Measurements from ENCODE around the gene IRF2BPL.
"Not testable (repeated sequence)": the region's sequence is repeated elsewhere in the genome, so short reads cannot be mapped to it uniquely, and the experiment has no call there.

Gene IRF2BPL

DNA sequence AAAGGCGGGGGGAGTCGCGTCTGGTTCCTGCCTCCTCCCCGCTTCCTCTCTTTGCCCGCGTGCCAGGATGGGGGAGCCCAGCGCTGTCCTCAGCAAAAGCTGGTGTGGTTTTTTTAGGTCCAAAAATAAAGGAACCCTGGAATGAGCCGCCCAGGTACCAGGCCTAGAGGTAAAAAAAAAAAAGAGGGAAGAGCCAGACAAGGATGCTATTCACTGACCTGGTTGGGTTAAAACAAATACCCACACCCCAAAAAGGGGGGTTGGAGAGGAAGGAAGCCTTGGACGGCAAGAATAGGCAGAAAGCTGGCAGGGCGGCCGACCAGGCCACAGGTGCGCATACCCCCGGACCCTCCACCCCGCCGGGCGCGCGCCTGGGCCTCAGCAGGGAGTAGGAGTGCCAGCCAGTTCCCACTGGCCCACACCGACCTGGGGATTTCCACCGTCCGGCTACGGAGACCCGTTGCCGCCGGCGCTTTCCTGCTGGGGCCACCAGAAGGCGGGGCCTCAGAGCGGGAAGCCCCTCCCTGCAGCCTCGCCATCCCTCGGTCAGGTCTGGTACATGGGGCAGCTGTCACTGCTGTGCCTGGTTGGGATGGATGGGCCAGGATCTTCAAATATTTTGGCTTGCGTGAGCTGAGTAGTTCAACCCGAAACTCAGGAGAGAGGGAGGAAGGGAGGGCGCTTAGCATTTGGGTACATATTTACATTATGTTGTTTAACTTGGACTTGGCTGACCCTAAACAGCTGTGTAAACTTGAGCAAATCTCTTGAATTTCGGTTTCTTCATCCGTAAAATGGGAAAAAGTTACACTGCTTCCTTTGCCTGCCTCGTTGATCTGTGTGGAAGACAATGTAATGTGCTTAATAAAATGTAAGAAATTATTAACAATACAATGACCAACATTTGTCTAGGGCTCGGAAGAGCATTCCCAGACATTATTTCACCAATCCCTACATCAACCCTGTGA is 5.4 kb upstream of the IRF2BPL start:
- DNase-seq: peak; percentile 74

DNA sequence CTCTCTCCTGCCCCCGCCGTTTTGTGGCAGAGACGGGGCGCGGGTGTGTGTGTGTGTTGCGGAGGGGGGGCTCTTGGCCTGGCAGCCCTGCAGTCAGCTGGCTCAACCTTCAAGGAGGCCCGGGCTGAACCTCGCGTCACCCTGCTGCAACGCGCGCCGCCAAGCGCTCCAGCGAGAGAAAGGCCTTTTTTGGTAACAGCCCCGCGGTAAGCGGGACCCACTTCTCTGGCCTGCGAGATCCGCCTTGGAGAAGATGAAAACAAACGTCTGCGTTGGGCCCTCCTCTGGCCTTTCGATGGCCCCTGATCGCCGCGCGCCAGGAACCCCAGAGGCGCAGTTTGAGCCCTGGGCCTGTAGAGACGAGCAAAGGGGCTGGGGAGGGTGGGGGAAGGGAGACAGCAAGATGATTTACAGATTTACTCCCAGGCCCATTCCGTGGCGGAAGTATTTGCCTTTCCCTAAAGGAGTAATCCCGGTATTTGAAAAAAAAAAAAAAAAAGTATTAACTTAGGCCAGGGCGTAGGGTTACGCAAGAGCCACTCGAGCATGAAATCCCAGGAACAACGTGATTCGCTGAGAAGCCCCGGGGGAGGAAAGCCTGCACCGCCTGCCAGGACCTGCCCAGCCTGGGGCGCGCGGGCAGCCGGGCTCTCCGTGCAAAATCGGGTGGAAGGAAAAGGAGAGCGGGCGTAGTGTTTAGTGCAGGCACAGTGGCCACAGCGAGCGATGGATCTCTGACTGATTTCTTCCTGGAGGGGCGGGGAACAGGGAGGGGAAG is 4.5 kb upstream of the IRF2BPL start:
- DNase-seq: peak; percentile 75

DNA sequence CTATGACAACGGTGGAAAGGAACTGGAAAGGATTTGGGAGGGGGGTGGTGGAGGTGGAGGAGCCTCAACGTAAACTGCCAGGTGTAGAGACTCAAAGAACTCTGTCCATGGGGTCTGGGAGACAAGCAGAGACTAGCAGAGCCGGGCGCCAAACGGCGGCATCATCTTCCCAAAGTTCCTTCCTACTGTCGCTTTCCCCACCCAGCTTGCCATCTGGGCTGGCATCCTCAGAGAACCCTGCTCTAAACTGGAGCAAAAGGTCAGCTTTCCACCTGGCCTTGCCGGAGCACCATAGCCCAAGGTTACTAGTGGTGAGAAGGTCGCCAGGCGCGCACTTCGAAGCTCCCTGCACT is 4.0 kb upstream of the IRF2BPL start:
- no peak for DNase-seq

DNA sequence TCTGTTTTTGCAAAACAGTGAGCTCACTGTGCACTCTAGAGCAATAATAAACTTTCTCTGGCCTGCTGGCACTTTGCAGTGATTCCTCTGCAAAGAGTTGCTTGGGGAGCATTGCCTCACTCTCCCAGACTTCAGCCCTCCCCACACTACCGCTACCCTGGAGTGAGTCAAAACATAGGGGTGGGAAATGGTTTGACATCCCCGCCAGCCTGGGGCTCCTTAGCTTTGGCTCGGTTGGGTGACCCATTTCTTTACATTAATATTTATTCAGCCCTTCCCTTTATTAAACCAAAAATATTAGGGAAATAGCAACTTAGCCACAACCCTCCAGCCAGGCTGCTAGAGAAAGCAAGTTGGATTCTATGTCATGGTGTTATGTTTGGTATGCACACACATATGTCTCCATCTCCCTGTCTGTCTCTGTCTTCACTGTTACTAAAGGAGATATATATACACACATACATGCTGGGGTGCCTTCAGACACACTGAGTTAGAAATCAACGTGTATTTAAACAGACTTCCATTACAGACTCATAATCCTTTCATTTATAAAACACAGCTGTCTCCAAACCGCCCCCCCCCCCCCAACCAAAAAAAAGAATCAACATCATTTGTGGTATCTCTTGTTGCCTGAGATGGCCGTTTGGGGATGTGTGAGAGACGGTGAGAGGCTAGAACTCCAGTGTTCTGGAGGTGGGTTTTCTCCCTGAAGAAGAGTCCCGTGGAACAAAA is 3.4 kb upstream of the IRF2BPL start:
- no peak for DNase-seq

DNA sequence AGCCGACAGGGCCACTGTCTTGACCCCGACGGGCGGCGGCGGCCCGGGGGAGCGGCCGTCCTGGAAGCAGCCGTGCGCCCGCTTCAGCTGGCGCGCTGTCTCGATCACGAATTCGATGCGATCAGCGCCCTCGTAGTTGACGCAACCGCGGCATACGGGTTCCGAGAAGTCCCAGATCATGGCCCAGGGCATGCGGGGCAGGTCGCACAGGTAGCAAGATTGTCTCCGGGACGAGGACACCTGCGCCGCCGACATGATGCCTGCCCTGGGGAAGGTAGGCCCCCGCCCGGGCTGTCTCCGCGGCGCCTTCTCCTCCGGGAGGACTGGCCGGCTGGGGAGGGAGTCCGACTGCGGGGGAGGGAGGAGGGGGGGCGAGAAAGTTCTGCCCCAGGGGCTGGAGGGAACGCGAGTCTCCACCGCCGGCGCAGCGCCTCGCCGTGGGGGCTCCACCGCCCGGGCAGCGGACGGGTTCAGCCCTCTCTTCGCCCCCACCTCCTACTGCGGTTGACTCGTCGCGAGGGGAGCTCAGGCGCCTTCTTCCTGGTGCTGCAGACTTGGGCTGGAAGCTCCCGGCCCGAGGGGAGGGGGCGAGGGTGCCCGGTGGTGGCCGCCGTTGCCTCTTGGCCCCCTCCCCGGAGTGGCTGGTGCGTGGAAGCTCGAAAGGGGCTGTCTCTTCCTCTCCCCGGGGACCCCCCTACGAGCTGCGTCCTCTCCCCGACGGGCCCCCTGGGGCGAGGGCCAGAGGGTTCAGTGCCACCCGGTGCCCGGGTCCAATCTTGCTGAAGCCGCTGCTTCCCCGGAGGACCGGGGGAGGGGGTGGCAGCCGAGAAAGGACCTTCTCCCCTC is 747 bp downstream of the IRF2BPL start:
- peak; percentile 72 for DNase-seq

DNA sequence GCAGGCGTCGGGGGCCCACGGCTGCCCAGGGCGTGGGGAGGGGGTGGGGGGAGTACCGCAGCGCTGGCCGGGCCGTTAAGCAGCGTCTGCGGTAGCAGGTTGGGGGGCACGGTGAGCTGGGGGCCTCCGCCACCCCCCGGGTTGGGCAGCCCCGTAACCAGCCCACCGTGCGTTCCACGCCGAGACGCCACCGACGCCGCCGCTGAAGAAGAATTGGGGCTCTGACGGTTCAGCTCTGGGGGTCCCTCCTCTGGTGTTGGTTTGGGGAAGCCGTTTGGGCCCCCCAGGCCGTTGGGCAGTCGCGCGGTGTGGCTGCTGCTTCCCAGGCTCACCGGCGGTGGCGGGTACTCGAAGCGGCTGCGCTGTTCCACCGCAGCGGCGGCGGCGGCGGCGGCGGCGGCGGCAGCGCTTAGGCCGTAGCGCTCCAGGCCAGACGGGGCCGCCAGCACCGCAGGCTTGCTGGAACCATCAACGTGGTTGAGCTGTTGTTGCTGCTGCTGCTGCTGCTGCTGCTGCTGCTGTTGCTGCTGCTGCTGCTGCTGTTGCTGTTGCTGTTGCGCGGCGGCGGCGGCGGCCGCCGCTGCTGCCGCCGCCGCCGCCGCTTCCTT is 1.5 kb downstream of the IRF2BPL start:
- DNase-seq: peak; percentile 59

DNA sequence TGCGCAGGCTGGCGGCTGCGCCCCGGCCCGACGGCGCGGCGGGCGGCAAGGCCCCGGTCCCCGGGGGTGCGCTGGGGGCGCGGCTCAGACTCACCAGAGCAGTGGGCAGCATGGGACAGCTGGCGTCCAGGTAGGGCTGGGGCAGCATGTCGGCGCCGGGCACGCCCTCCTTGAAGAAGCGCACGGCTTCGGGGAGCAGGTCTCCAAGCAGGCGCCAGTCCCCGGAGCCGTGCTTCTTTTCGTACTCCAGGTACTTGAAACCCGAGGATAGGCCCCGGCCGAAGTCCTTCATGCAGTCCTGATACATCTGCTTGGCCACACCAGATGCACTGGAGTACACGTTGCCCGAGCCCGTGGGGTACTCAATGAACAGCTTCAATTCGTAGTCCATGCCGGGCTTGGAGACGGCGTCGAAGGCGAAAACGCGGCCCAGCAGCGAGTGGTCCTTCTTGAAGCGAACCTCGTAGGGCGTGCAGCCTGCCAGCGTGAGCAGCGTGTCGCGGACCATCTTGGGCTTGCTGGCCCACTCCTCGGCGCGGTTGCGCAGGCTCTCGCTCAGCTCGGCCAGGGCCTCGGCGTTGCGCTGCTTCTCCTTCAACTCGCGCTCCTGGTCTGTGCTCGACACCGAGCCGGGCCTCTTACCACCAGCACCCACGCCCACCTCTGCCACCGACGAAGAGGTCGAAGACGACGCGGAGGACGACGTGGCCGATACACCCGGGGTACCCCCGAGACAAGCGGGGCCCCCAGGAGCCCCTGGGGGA is 2.2 kb downstream of the IRF2BPL start:
- DNase-seq: no peak

DNA sequence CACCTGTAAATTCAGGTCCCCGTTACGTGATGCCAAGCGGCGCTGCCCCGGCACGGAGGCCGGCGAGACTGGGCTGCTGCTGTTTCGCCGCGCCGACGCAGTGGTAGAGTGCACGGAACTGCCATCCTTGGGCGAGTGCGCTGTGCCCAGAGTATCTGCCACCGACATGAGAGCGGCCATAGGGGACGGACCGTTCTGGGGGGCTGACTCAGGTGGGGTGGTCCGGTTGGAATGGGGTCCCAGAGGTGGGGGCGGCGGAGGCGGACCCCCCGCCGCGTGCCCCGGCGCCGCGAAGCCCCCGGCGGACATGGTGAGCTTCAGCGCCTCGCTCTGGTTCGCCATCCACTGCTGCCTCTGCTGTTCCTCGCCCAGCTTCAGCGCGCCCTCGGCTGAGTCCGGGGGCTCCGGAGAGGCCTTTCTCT is 2.8 kb downstream of the IRF2BPL start:
- no peak for DNase-seq

DNA sequence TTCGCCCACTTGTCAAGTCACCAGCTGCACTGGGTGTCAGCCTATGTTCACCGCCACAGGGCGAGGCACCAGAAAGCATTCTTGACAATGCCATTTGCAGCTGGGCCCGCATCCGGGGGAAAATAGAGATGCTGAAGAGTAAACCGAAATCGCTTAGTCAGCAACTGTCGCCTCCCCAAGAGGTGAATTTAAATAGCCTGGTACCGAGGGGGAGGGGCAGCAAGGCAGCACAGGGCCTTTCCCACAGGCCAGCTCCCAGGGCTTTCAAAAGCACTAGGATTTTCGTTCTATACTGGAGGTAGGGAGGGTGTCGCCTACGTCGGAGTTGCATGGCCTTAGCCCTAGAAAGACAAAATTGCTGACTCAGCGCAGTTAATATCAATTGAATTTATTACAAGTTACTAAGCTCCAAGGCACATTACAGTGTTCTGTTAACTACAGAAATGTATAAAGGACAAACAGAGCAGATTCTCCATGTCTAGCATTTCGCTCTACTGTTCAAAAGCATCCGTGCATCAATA is 4.3 kb downstream of the IRF2BPL start:
- peak; percentile 61 for DNase-seq

DNA sequence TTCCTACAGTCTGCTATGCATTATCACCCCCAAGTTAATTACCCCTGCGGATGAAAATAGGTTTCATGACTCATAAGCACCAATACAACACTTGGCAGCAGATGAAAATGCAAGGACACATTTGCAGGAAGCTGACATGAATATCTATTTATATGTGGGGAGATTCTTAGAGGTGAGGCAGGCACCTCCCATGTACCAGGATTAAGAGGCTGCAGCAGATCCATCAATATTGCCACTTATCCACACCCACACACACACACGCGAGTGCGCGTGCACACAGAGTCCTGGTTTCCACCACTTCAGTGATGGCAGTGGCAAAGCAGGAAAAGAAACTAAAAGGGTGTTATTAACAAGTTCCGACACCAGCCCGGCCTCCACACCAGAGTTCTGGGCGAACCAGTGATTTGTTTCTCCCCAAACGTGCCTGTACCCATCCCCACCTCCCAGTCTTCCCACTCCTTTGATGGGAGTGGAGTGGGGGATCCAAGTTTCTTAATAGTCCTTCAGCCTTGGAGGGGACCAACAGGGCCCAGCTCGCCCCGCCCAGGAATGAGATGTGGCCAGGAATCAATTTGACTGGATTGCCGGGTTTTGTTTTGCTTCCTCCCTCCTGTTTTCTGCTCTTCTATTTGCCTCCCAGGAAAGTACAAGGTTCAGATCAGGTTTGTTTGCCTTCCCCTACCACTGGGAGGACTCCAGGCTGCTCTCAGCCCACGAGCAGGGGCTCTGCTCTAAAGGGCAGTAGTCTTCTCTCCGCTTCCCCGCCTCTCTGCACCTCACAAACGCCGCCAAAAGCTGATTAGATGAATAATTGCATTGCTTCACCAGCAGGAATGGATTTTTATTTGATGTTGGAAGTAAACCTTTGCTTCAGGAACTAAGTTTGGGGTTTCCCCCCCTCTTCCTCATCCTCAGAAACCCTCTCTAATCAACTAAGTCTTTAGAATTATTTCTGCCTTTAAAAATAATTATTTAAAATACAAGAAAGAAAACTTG is 5.2 kb downstream of the IRF2BPL start:
- DNase-seq: peak; percentile 38

DNA sequence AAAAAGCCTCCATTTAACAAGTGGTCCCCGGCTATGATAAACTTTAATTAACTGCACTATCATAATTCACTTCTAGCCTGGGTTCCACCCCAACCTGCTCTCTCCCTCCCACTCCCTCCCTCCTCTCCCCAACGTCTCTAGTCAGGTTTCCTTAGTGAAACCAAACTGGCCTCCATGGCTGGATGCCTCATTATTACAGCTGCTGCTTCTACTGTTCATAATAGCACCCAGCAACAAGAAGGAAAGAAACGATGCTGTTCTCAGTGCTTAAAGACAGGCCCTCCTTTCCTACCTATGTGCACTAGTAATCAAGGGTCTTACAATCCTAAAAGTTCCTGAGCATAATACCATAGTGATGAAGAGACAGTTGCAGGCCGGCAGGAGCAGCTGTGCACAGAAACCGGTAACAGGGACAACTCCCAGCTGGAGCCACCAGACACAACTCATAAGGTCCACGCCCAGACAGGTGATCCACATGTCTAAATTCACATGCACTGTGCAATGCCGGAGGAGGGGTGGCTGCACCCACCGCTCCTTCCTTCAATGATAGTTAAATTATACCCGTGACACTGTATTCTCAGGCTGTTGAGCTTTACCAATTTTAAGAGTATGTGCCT is 6.2 kb downstream of the IRF2BPL start:
- no peak for DNase-seq

DNA sequence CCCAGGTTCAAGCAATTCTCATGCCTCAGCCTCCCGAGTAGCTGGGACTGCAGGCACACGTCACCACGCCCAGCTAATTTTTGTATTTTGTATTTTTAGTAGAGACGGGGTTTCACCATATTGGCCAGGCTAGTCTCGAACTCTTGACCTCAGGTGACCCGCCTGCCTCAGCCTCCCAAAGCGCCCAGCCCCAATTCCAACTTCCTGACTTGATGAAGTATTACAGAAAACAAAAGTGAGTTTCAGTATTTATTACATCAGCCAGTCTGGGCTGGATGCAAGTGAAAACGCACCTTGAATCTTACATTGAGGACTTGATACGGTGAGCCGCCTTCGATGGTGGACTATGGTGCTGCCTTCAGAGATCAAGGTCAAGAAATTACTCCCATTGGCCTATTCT is 7.1 kb downstream of the IRF2BPL start:
- DNase-seq: not testable (repeated sequence)

DNA sequence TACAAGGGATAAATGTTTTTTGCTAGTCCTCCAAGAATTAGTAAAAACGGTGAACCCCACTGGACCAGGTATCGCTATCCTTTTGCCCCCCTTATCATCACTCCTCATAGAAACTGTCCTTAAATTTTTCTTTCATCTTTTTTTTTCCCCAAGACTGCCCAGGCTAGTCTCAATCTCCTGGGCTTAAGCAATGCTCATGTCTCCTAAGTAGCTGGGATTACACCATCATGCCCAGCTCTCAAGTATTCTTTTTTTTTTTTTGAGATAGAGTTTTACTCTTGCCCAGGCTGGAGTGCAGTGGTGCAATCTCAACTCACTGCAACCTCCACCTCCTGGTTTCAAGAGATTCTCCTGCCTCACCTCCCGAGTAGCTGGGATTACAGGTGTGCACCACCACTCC is 9.7 kb downstream of the IRF2BPL start:
- DNase-seq: no peak

DNA sequence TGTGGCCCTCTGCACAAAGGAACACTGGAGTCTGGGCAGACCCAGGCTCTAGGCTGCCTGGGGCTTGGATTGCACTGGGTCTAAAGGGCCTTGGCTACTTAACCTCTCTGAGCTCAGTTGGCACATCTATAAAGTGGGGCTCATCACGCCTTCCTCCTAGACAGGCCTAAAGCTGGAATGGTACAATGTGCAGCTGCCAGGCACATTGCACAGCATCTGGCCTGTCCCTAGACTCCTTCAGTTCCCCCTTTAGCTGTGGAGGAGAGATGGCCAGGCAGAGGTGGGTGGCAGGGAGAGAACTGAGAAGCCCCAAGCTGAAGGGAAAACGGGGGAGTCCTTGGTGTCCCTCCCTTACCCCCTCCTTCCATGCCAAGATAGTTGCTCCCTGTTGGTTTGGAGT is 10.8 kb downstream of the IRF2BPL start:
- DNase-seq: no peak

DNA sequence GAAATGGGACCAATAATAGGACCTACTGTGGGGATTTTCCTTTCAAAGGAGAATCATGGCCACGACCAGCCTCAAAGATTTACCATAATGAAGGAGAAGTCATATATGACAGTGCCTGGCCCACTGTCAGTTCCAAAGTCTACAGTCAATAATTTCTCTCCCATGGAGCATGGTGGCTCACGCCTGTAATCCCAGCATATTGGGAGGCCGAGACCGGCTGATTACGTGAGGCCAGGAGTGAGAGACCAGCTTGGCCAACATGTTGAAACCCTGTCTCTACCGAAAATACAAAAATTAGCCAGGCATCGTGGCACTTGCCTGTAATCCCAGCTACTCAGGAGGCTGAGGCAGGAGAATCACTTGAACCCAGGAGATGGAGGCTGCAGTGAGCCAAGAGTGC is 13.8 kb downstream of the IRF2BPL start:
- no peak for DNase-seq

DNA sequence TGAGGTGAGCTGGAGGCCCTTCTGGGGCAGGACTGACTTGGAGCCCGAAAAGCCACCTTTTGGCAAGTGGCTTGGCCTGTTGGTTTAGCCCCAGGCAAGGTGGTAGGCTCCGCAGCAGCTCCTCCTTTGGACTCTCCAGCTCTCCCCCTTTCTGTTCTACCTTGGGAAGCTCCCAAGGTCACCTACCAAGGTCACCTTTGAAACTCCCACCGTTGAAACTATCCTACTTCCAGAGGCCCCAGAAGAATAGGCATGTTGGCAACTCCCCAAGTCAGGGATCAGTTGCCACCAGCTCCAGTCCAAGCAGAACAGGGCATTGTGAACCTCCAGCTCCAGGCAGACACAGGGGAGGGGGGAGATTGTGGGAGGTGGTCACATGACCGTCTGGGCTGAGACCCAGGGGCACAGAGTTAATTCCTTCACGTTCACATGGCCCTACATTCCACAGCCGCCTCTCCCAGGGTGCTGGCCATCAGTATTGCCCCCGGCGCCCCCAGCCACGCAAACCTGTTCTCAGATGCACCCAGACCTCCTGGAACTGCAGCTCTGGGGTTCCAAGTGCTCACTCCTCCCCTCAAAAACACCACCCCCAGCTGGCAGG is 14.4 kb downstream of the IRF2BPL start:
- DNase-seq: no peak

DNA sequence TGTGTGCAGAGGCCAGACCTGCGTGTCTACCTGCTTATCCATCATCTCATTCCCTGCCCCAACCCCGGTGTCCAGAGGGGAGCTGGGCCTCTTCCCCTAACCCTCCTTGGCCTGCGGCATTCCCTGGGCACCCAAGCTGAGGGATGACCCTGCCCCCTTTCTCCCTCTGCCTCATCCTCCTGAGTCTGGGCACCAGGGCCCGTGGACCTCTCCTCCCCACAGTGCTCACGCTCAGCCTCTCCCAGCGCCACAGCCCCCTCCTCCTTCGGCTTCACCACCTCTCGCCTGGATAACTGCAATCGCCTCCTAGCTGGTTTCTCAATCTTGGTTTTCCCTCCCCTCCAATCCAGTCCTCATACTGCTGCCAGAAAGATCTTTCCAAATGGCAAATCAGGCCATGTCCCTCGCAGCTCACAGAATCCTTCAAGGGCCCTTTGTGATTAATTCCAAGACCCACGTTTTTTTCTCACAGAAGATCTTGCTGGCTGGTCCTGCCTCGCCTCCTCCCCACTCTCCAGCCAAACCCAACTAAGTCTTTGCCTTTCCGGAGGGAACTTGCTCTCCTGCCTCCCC is 16.2 kb downstream of the IRF2BPL start:
- DNase-seq: no peak

DNA sequence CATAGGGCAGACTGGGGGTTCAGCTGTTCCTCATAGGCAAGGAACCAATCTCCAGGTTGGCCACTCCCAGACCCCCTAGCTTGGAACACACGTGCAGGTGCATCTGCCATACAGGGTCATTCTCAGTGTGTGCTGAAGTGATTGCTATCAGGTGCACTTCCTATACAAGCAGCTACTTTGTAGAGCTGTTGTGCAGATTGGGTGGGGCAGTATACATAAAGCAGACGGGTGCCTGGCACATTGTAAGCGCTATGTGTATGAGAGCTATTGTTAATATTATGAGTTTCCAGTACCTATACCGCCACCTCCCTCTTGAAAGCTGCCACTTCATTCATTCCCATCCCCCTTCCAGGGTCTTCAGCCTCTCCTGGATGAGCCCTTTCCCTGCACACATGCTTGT is 17.3 kb downstream of the IRF2BPL start:
- DNase-seq: no peak
